Measurements from ENCODE around the gene ABHD16A. TPM values are rescaled to one million over a fixed set of nuclear protein-coding genes. Genes with fewer than 3 reads are reported as not detected.

The ABHD16A gene
- total and polyA plus RNA-seq, 2 of the 13 experiments (the other 11 are each of a cell fraction or from before 2014, with no cell fraction given), result 43.5 to 45.4 TPM

- TF ChIP-seq ZNF318 (CRISPR knock-in tag; IDR thresholded peaks at IDR 0.05) (no peak), ARID2 (CRISPR knock-in tag; IDR thresholded peaks at IDR 0.05; ENCODE audit: borderline replicate concordance) (peak; percentile 45; the same call in 1 of the 2 replicates), ZNF567 (CRISPR knock-in tag; IDR thresholded peaks at IDR 0.05; ENCODE audit: borderline replicate concordance) (no peak), ZNF12 (CRISPR knock-in tag; IDR thresholded peaks at IDR 0.05) (peak; percentile 55; the same call in 1 of the 2 replicates), ZNF644 (CRISPR knock-in tag; IDR thresholded peaks at IDR 0.05; ENCODE audit: low read depth) (no peak), MXI1 (IDR thresholded peaks at IDR 0.05; ENCODE audit: borderline replicate concordance, low read depth, low read length) (peak; percentile 90; the same call in 1 of the 3 replicates), ELK4 (CRISPR knock-in tag; IDR thresholded peaks at IDR 0.05; ENCODE audit: borderline replicate concordance) (no peak), ZNF670 (CRISPR knock-in tag; IDR thresholded peaks at IDR 0.05; ENCODE audit: borderline replicate concordance) (peak; percentile 94), TEAD3 (CRISPR knock-in tag; optimal IDR thresholded peaks at IDR 0.05; ENCODE audit: borderline replicate concordance) (peak; percentile 45), ZNF724P (CRISPR knock-in tag; IDR thresholded peaks at IDR 0.05; ENCODE audit: borderline replicate concordance) (no peak), TRIM24 (CRISPR knock-in tag; IDR thresholded peaks at IDR 0.05) (no peak), FOXA3 (CRISPR knock-in tag; IDR thresholded peaks at IDR 0.05) (peak; percentile 70), ZBTB33 (CRISPR knock-in tag; IDR thresholded peaks at IDR 0.05) (peak; percentile 52), POLR2A (IDR thresholded peaks at IDR 0.05; ENCODE audit: insufficient read depth in 1 of 2, low read depth in 2 of 2, low read length in 2 of 2) (peak; percentile 93 to 96), ERF (CRISPR knock-in tag; IDR thresholded peaks at IDR 0.05) (peak; percentile 93), ZNF143 (CRISPR knock-in tag; IDR thresholded peaks at IDR 0.05) (no peak), PHB2 (IDR thresholded peaks at IDR 0.05; ENCODE audit: partially characterized antibody) (no peak), ZNF446 (CRISPR knock-in tag; IDR thresholded peaks at IDR 0.05) (no peak)
Observed at GRCh38 chr6:31702819-31703716, at the start of gene ABHD16A (continued).
